Psoas muscle (tissue), 8 donors: ENCODE measurements around the gene RSPH3. TPM values are rescaled to one million over a fixed set of nuclear protein-coding genes. Genes with fewer than 3 reads are reported as not detected.

Experiments
- ATAC-seq, 4 donors: fragments of 200-7000 bp; cut with Tn5 transposase; one replicate each; pipeline ENCODE4 v1.9.1; 2020; ENCODE audit warnings: moderate library complexity in 3 of 4, mild to moderate bottlenecking in 2 of 4
- DNase-seq, 2 donors: peaks; one replicate each; pipeline ENCODE4 v3.0.0-alpha.2; 2020
- H3K27ac ChIP-seq: fragments of 200-600 bp; one replicate; pipeline ENCODE4 v1.8.0; 2022
- H3K27me3 ChIP-seq, 3 donors: fragments of 200-600 bp in 1 of 3; one replicate each; pipeline versions ENCODE4 v1.6.1 to v1.8.0; 2013 to 2022; ENCODE audit warnings: low read length in 2 of 3, mild to moderate bottlenecking in 2 of 3, moderate library complexity in 1 of 3; ENCODE audit not compliant: insufficient read depth in 3 of 3
- H3K36me3 ChIP-seq, 2 donors: fragments of 200-600 bp in 1 of 2; one replicate each; pipeline versions ENCODE4 v1.6.1 to v1.8.0; 2013 to 2022; ENCODE audit warnings: low read depth in 1 of 2, mild to moderate bottlenecking in 1 of 2, moderate library complexity in 1 of 2; ENCODE audit not compliant: insufficient read depth in 1 of 2
- H3K4me1 ChIP-seq: fragments of 200-600 bp; one replicate; pipeline ENCODE4 v1.8.0; 2022
- H3K4me3 ChIP-seq: fragments of 200-600 bp; one replicate; pipeline ENCODE4 v1.8.0; 2022; ENCODE audit warnings: mild to moderate bottlenecking
- H3K9me3 ChIP-seq: fragments of 200-600 bp; one replicate; pipeline ENCODE4 v1.8.0; 2022
- CTCF ChIP-seq: fragments of 200-600 bp; IDR thresholded peaks from one replicate; pipeline ENCODE4 v1.8.0; 2022; ENCODE audit warnings: antibody characterized with exemption
- WGBS, 3 donors: extraction: QIAGEN DNeasy Blood & Tissue Kit; methylation state at CpG; one replicate each; pipeline versions ENCODE4 v1.1.6 to v1.1.7; 2013; 5-methylcytosine and 5-hydroxymethylcytosine counted together
- intact Hi-C, 2 donors: fragments of 100-400 bp; cut with DNase I; formaldehyde crosslinking; loops; one replicate each; pipeline versions ENCODE4 v1.11.0 to v1.14.2; 2022
- polyA plus RNA-seq, 3 donors: library from polyadenylated mRNA; stranded (reverse); fragments of 200-250 nt; gene quantifications; one replicate each; pipeline ENCODE4 v1.2.3, GENCODE V29; 2013
- total RNA-seq, 4 donors: library from RNA; stranded (reverse); fragmentation: NEBNext Ultra II Directional in 2 of 4; extraction: Animal tissue kit (Norgen Biotek cat#: 25700) in 2 of 4; gene quantifications; one replicate each; pipeline versions ENCODE4 v1.2.1 to v1.2.4, GENCODE V29; 2021 to 2023
- donor health status: healthy with polysubstance abuse.
- donor health status: DM: no; HTN: no; CAD: no; lungs with moderate emphysema.
- donor health status: Bipolar disorder and iron deficiency.
- donor health status: healthy.
- donor health status: DM: yes; HTN: yes; CAD: no.
- donor health status: DM: no; HTN: no; CAD: no.
- donor health status: DM: no; HTN: no; CAD: no.
- donor health status: DM: yes; HTN: yes; CAD: no.

The RSPH3 gene
- total and polyA plus RNA-seq, 7 donors: 1.4 to 5.2 (median 2.8) TPM

GRCh38 chr6:158923805-158924498 is 76.0 kb downstream of the RSPH3 start:
- intact Hi-C loops: no loop called here
- Histone ChIP-seq H3K36me3 (no peaks in the 10 kb centered on the region), H3K27ac (no peak overlapping the region), H3K4me3 (no peak overlapping the region), H3K4me1 (no peaks in the 10 kb centered on the region), H3K27me3 (no peaks in the 10 kb centered on the region), H3K9me3 (no peaks in the 10 kb centered on the region)
- DNase-seq (no peak), ATAC-seq (no peak)
- WGBS, 3 donors: 78 to 82% (median 79%) methylated on average over 14 of the region's 14 CpGs
- no peak for TF ChIP-seq CTCF

Other genes with a start within 250 kb of the RSPH3 start
- gene EZR, start 180.8 kb downstream of the RSPH3 start, total RNA-seq: 10 to 100 TPM; 25.9 to 61.7 (median 33.3) TPM
- gene EZR, start 180.8 kb downstream of the RSPH3 start, polyA plus RNA-seq: 10 to 100 TPM; 19.1 to 32.5 (median 30.9) TPM
- gene TAGAP, start 44.8 kb upstream of the RSPH3 start, total RNA-seq: 1 to 10 TPM in 1 of 4 donors, under 1 TPM in 3; 0.42 to 1.2 (median 0.65) TPM
- gene TAGAP, start 44.8 kb upstream of the RSPH3 start, polyA plus RNA-seq: under 1 TPM; 0.06 to 0.13 (median 0.10) TPM
- under 1 TPM; 0.07 to 0.99 (median 0.65) TPM for gene FNDC1, start 169.2 kb upstream of the RSPH3 start, total RNA-seq
- under 1 TPM; 0.06 to 0.29 (median 0.14) TPM for gene FNDC1, start 169.2 kb upstream of the RSPH3 start, polyA plus RNA-seq